ENCODE measurements around the gene CACTIN.

The CACTIN gene

DNA sequence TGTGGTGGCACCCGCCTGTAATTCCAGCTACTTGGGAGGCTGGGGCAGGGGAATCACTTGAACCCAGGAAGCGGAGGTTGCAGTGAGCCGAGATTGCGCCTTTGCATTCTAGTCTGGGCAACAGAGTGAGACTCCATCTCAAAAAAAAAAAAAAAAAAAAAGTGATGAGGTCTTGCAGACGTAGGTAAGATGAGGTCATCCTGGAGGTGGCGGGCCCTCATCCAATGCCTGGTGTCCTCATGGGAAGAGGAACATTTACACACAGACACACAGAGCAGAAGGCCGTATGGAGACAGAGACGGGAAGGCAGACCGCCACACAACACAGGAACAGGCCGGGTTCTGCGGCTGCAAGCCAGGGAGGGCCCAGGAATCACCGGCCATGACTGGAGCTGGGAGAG is 4.4 kb downstream of the CACTIN start:
- DNase-seq (ENCODE audit: low spot score) = no peak
- TF ChIP-seq CTCF (IDR thresholded peaks at IDR 0.05) = no peak
- no peak overlapping the region for H3K4me3 ChIP-seq
- no peak overlapping the region for H3K27ac ChIP-seq

DNA sequence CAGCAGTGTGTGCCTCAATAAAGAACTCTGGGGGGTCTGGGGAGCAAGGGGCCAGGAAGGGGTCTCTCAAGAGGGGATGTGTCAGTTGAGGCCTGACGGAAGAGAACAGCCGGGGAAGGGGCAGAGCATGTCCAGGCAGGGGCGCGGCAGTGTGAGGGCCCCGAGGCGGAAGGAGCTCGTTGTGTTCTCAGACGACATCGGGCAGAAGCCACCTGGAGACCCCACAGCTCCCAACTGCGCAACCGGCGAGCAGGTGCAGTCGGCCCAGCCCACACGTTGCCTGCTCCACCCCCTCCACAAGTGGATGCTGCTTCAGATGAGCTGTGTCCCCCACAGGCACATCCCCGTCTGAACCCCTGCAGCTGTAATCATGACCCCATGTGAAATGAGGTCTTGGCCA is 4.9 kb downstream of the CACTIN start:
- Histone ChIP-seq H3K4me3 (no peak overlapping the region), H3K27ac (no peak overlapping the region)
- no peak for DNase-seq (ENCODE audit: low spot score)
- TF ChIP-seq CTCF (IDR thresholded peaks at IDR 0.05) = no peak

DNA sequence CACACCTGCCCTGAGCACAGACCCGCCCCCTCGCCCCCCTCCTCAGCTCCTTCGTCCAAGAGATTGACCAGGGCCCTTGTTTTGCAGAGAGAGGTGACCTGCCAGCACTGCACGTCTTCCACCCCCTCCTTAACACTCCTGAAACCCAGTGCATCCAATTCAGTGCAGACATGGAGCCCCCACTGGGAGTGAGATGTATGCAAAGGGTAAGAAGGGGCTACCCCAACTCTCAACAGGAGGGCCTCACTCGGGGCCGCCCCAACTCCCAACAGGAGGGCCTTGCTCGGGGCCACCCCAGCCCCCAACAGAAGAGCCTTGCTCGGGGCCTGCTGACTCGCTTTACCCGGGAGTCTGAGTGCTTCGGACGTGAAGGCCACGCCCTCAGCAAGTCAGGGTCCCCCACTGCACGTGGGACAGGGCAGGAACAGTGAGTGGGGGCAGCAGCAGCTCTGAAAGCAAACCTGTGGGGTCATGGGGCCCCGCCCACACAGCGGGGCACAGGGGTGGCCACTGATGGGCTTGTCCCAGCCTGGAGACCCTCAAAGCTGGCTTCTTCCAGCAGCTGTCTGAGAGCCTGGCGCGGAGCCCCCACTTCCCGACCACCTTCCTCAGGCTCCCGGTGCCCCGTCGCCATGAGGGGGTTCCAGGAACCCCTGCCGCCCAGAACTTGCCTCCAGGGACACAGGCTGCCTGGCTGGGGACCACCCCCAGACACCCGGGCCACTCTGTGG is 5.6 kb downstream of the CACTIN start:
- Histone ChIP-seq H3K4me3 (no peak overlapping the region), H3K27ac (no peak overlapping the region)
- DNase-seq (ENCODE audit: low spot score) = no peak
- TF ChIP-seq CTCF (IDR thresholded peaks at IDR 0.05) = no peak

GRCh38 chr19:3620145-3620816 is 6.3 kb downstream of the CACTIN start:
- no peak for DNase-seq (ENCODE audit: low spot score)
- no peak for TF ChIP-seq CTCF (IDR thresholded peaks at IDR 0.05)
- H3K4me3 ChIP-seq = no peak overlapping the region
- no peak overlapping the region for H3K27ac ChIP-seq

DNA sequence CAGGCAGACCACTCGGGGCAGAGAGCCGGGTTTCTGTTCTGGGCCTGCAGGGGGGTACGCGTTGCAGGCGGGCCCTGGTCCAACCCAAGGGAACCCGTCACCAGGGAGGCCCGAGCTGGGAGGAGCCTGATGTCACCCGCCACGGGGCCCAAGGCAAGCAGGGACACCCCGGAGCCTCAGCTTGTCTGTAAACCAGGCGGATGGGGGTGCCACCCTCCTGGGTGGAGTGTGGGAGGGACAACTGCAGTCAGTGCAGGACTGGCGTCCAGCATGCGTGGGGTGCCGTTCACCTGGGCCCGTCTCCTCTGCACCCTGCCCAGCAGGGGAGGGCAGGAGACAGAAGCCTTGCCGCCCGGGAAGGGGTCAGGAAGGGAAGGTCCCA is 7.0 kb downstream of the CACTIN start:
- no peak for DNase-seq (ENCODE audit: low spot score)
- Histone ChIP-seq H3K27ac (no peak overlapping the region), H3K4me3 (no peak overlapping the region)
- TF ChIP-seq CTCF (IDR thresholded peaks at IDR 0.05) = no peak

GRCh38 chr19:3618811-3619630 is 7.6 kb downstream of the CACTIN start:
- Histone ChIP-seq H3K4me3 (no peak overlapping the region), H3K27ac (no peak overlapping the region)
- DNase-seq (ENCODE audit: low spot score) = no peak
- TF ChIP-seq CTCF (IDR thresholded peaks at IDR 0.05) = no peak

Data from coronary artery (tissue), 2 donors.